Esophagus squamous epithelium (tissue), 4 donors: ENCODE data around the gene LDLRAD4.

Experiments
- CTCF ChIP-seq, 6 experiments: fragments of 450-650 bp in 4 of 6; fragments of 200-600 bp in 2 of 6; sonication (generic) in 2 of 6; IDR thresholded peaks; one replicate each; pipeline ENCODE4 v1.5.1; 2016 to 2019; ENCODE audit warnings: antibody characterized with exemption in 6 of 6, mild to moderate bottlenecking in 4 of 6, moderate library complexity in 4 of 6
- POLR2A ChIP-seq, 4 donors: fragments of 450-650 bp; IDR thresholded peaks; one replicate each; pipeline ENCODE4 v1.6.1; 2017; ENCODE audit warnings: antibody characterized with exemption in 4 of 4, mild to moderate bottlenecking in 4 of 4, moderate library complexity in 3 of 4

GRCh38 chr18:13279181-13280069 lies 60.9 kb downstream of the LDLRAD4 start:
- TF ChIP-seq CTCF (IDR thresholded peaks at IDR 0.05) (no peak), POLR2A (IDR thresholded peaks at IDR 0.05) (no peak)
